PC-3 (cell line): Measurements from ENCODE around the gene BCAR3. TPM values are rescaled to one million over a fixed set of nuclear protein-coding genes. Genes with fewer than 3 reads are reported as not detected.

Experiments
- ATAC-seq: fragments of 200-7000 bp; cut with Tn5 transposase; 2 replicates; pipeline ENCODE4 v1.9.1; 2020; ENCODE audit warnings: mild to moderate bottlenecking, moderate library complexity
- BruUV-seq: library from RNA; stranded (reverse); fragments of 400-500 nt; replicated peaks from 2 replicates; lab custom pipeline; 2021; lab: Mats Ljungman, UMichigan
- CTCF ChIA-PET: fragments of 300-600 bp; sonication (Branson Sonifier 250); formaldehyde crosslinking; loops from one replicate; lab custom pipeline; 2022; ENCODE audit warnings: antibody characterized with exemption; lab: Charles Lee
- POLR2A ChIA-PET: fragments of 300-600 bp; sonication (Branson Sonifier 250); formaldehyde crosslinking; loops from one replicate; lab custom pipeline; 2022; ENCODE audit warnings: antibody characterized with exemption; ENCODE audit not compliant: unreplicated experiment; lab: Charles Lee
- DNase-seq: peaks from one replicate; pipeline ENCODE4 v3.0.0-alpha.2; 2015
- H2AFZ ChIP-seq: fragments of 300-600 bp; sonication (generic); 2 replicates; pipeline ENCODE4 v1.6.0; 2016; ENCODE audit warnings: antibody characterized with exemption, low read length
- H3F3A ChIP-seq: fragments of 300-600 bp; sonication (generic); one replicate; pipeline ENCODE4 v1.6.0; 2017; ENCODE audit warnings: antibody characterized with exemption, low read length, control low read depth, mild to moderate bottlenecking; ENCODE audit not compliant: unreplicated experiment
- H3K27ac ChIP-seq: fragments of 300-600 bp; sonication (generic); 2 replicates; pipeline ENCODE4 v1.5.1; 2016; ENCODE audit warnings: mild to moderate bottlenecking, low read length
- H3K27me3 ChIP-seq: fragments of 300-600 bp; sonication (generic); 2 replicates; pipeline ENCODE4 v1.6.1; 2016; ENCODE audit warnings: low read length, mixed read lengths
- H3K36me3 ChIP-seq: fragments of 300-600 bp; sonication (generic); 2 replicates; pipeline ENCODE4 v1.6.1; 2016; ENCODE audit warnings: low read depth, mixed run types, low read length, mixed read lengths
- H3K4me1 ChIP-seq: fragments of 300-600 bp; sonication (generic); 2 replicates; pipeline ENCODE4 v1.5.1; 2016; ENCODE audit warnings: low read length; ENCODE audit not compliant: insufficient read depth
- H3K4me2 ChIP-seq: fragments of 300-600 bp; sonication (generic); 2 replicates; pipeline ENCODE4 v1.6.0; 2016; ENCODE audit warnings: low read length
- H3K4me3 ChIP-seq: fragments of 300-600 bp; sonication (generic); 2 replicates; pipeline ENCODE4 v1.5.1; 2016; ENCODE audit warnings: mild to moderate bottlenecking, low read length, mixed read lengths
- H3K79me2 ChIP-seq: fragments of 300-600 bp; sonication (generic); 2 replicates; pipeline ENCODE4 v1.6.1; 2017; ENCODE audit warnings: low read length, mixed read lengths
- H3K9ac ChIP-seq: fragments of 300-600 bp; sonication (generic); 2 replicates; pipeline ENCODE4 v1.6.0; 2016; ENCODE audit warnings: mild to moderate bottlenecking, low read length
- H3K9me2 ChIP-seq: fragments of 300-600 bp; sonication (generic); replicated peaks from 2 replicates; pipeline ENCODE4 v1.6.1; 2016; ENCODE audit warnings: mixed run types, low read length, mixed read lengths
- H3K9me3 ChIP-seq: fragments of 300-600 bp; sonication (generic); 2 replicates; pipeline ENCODE4 v1.6.1; 2016; ENCODE audit warnings: low read length, mixed read lengths
- H4K20me1 ChIP-seq: fragments of 300-600 bp; sonication (generic); 2 replicates; pipeline ENCODE4 v1.6.1; 2016; ENCODE audit warnings: low read length, mixed read lengths
- EZH2 ChIP-seq: fragments of 300-600 bp; sonication (generic); IDR thresholded peaks from one replicate; pipeline ENCODE4 v1.6.1; 2017; ENCODE audit warnings: antibody characterized with exemption, mild to moderate bottlenecking, low read length; ENCODE audit not compliant: unreplicated experiment
- EZH2phosphoT487 ChIP-seq: fragments of 300-600 bp; sonication (generic); IDR thresholded peaks from 2 replicates; pipeline ENCODE4 v1.6.1; 2018; ENCODE audit warnings: mild to moderate bottlenecking, antibody characterized with exemption, low read length, borderline replicate concordance
- intact Hi-C: fragments of 100-400 bp; cut with micrococcal nuclease; formaldehyde crosslinking; loops from 2 replicates; pipeline ENCODE4 v1.9.0; 2023
- total RNA-seq: library from RNA; depleted of rRNA; stranded (reverse); fragments of >200 nt; gene quantifications from 2 replicates; pipeline ENCODE4 v1.2.3, GENCODE V29; 2014
- TF ChIP-seq, protein P1 (sequence below): fragments of 300-600 bp; sonication (generic); conservative IDR thresholded peaks from 2 replicates; pipeline ENCODE4 v1.5.1; 2017; ENCODE audit warnings: antibody characterized with exemption, low read depth, mild to moderate bottlenecking, low read length

BCAR3 gene
- total RNA-seq, 1 experiment from 2014 or later = 171 TPM

DNA sequence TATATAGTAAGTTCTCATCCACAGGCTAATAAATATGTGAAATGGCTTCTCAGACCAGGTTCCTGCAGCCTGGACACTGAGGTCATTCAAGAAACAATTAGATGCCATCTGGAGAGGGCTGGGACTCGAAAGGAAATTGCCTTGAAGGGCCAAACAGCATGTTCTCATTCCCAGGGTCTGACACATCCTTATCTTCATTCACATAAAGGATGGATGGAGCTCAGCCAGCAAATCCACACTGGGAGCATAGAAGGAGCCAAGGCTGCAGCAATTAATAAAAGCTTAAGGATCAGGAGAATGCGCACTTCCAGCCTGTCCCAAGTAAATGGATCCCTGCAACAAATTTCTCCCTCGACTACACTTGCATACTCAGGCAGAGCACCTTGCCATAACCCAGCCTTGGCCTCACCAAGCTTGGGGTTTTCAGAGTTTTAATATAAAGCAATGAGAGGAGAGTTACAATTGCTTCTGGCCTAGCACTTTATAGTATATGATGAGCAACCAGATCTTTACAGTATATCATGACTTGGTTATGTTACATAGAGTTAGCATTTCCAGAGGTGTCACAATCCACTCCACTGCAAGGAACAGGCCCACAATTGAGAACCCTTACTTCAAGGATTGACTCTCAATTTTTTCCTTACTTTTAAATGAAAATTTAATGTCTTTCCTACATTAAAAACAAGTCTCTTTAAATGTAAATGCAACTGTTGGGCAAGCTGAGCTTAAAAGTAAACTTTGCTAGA is 55.9 kb downstream of the BCAR3 start:
- no TSS peak for BruUV-seq
- H3F3A ChIP-seq = peaks cover 12% of the 10 kb centered on the region
- H2AFZ ChIP-seq = no peak overlapping the region
- ChIA-PET POLR2A (interaction anchor here (0.6 kb wide), 1 partner anchor 9 kb away, joined by 3 read pairs; no protein-coding TSS in a partner anchor), CTCF (no interaction called here)
- intact Hi-C loops = loop anchor here (5.0 kb wide), 1 partner anchor 178 kb away; the partner anchor contains the start of gene FNBP1L
- H3K4me1 ChIP-seq = peaks cover 88% of the 10 kb centered on the region
- no peaks in the 10 kb centered on the region for H3K9me2 ChIP-seq
- no peaks in the 10 kb centered on the region for H3K27me3 ChIP-seq
- peak overlapping the region; percentile 0; the same call in 1 of the 2 replicates for H3K4me2 ChIP-seq
- peaks cover 100% of the 10 kb centered on the region for H3K79me2 ChIP-seq
- peaks cover 64% of the 10 kb centered on the region for H4K20me1 ChIP-seq
- H3K27ac ChIP-seq = peak overlapping the region; percentile 36
- peak; percentile 3; the same call in 1 of the 2 replicates for ATAC-seq
- H3K9me3 ChIP-seq = no peaks in the 10 kb centered on the region
- no peak for TF ChIP-seq EZH2
- no peak overlapping the region for H3K4me3 ChIP-seq
- DNase-seq = peak; percentile 60
- no peak overlapping the region for H3K9ac ChIP-seq
- peaks cover 63% of the 10 kb centered on the region for H3K36me3 ChIP-seq

DNA sequence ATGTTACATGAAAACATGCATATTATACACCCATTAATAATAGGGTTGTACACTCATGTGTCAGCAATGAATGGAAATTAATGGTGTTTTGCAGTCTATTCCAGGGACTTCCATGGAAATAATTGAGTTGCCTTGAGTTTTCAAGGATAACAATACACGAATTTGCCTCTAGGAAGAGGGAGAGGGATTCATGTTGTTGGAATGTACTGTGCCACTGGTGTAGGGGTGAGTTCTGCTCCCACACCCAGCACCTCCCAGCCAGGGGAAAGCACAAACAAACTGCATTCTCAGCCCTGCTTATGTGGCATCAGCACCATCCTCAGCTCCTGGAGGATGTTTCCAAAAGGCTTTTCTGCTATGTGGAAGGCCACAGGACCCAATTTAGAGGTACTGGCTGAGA is 57.8 kb downstream of the BCAR3 start:
- H4K20me1 ChIP-seq = peaks cover 77% of the 10 kb centered on the region

DNA sequence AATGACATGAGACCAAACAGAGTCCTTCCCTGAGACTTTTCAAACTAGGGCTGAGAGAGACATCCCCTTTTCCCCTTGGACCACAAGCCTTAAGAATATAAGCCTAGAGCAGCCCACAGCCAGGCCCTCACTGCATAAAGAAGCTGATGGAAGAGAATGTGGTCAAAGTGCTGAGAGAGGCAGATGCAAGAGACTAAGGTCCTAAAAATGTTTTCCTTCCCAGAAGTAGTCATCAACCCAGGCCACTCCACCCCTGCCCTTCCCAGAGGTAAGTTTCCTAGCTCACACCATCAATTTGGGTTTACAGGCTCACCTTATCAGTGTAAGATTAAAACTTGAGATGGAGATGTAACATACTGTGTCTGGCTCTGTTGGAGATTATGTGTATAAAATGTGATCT is 58.2 kb downstream of the BCAR3 start:
- intact Hi-C loops = no loop called here
- Histone ChIP-seq H2AFZ (no peak overlapping the region), H3K4me1 (peaks cover 84% of the 10 kb centered on the region), H3K27me3 (no peaks in the 10 kb centered on the region), H3K9me3 (no peaks in the 10 kb centered on the region), H3K4me3 (no peak overlapping the region), H3K36me3 (peaks cover 66% of the 10 kb centered on the region), H4K20me1 (peaks cover 76% of the 10 kb centered on the region), H3K9me2 (no peaks in the 10 kb centered on the region), H3K9ac (no peak overlapping the region), H3K79me2 (peaks cover 100% of the 10 kb centered on the region), H3K27ac (peak overlapping the region; percentile 47), H3F3A (peaks cover 7% of the 10 kb centered on the region), H3K4me2 (peak overlapping the region; percentile 11; the same call in 1 of the 2 replicates)
- TF ChIP-seq EZH2 (no peak), EZH2phosphoT487 (no peak)
- TF ChIP-seq, protein P1, sequence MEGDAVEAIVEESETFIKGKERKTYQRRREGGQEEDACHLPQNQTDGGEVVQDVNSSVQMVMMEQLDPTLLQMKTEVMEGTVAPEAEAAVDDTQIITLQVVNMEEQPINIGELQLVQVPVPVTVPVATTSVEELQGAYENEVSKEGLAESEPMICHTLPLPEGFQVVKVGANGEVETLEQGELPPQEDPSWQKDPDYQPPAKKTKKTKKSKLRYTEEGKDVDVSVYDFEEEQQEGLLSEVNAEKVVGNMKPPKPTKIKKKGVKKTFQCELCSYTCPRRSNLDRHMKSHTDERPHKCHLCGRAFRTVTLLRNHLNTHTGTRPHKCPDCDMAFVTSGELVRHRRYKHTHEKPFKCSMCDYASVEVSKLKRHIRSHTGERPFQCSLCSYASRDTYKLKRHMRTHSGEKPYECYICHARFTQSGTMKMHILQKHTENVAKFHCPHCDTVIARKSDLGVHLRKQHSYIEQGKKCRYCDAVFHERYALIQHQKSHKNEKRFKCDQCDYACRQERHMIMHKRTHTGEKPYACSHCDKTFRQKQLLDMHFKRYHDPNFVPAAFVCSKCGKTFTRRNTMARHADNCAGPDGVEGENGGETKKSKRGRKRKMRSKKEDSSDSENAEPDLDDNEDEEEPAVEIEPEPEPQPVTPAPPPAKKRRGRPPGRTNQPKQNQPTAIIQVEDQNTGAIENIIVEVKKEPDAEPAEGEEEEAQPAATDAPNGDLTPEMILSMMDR = no peak
- POLR2A ChIA-PET = no interaction called here
- no peak for ATAC-seq
- no TSS peak for BruUV-seq
- DNase-seq = no peak
- CTCF ChIA-PET = no interaction called here

More for the DNA sequence above, 57.8 kb downstream of the BCAR3 start:
- Histone ChIP-seq H3K4me3 (no peak overlapping the region), H3K79me2 (peaks cover 100% of the 10 kb centered on the region), H3K27ac (peak overlapping the region; percentile 47), H3K36me3 (peaks cover 70% of the 10 kb centered on the region), H3K9me2 (no peaks in the 10 kb centered on the region), H3K4me2 (peak overlapping the region; percentile 11; the same call in 1 of the 2 replicates), H2AFZ (no peak overlapping the region), H3K9me3 (no peaks in the 10 kb centered on the region), H3K27me3 (no peaks in the 10 kb centered on the region), H3K4me1 (peaks cover 86% of the 10 kb centered on the region), H3F3A (peaks cover 7% of the 10 kb centered on the region), H3K9ac (no peak overlapping the region)
- POLR2A ChIA-PET = no interaction called here
- TF ChIP-seq EZH2 (no peak), EZH2phosphoT487 (no peak)
- TF ChIP-seq, protein P1 = no peak
- no TSS peak for BruUV-seq
- CTCF ChIA-PET = no interaction called here
- DNase-seq = peak; percentile 67
- ATAC-seq = peak; percentile 48
- intact Hi-C loops = no loop called here
